Kidney (tissue), 14 donors: ENCODE results near the gene MRPL1. TPM values are rescaled to one million over a fixed set of nuclear protein-coding genes. Genes with fewer than 3 reads are reported as not detected.
A peak's percentile ranks its signal among the peaks of the same experiment; 100 is the strongest.
"Not testable (repeated sequence)": the region's sequence is repeated elsewhere in the genome, so short reads cannot be mapped to it uniquely, and the experiment has no call there.

Experiments
- DNase-seq, 5 donors: peaks; one replicate each; pipeline ENCODE4 v3.0.0-alpha.2; 2013 to 2020
- FAIRE-seq: peaks from 2 replicates; lab custom pipeline; 2012; peaks lifted over from hg19 to GRCh38; lab: Jason Lieb, UNC
- H3K27ac ChIP-seq, 2 donors: one replicate each; pipeline ENCODE4 v1.7.0; 2013; ENCODE audit warnings: low read depth in 2 of 2, low read length in 2 of 2, inconsistent platforms in 1 of 2
- H3K27me3 ChIP-seq: one replicate; pipeline ENCODE4 v1.7.1; 2013; ENCODE audit warnings: low read length, inconsistent platforms; ENCODE audit not compliant: control insufficient read depth, insufficient read depth
- H3K36me3 ChIP-seq, 3 donors: one replicate each; pipeline versions ENCODE4 v1.7.0 to v1.7.1; 2013; ENCODE audit warnings: low read length in 3 of 3, control low read depth in 1 of 3, inconsistent platforms in 1 of 3; ENCODE audit not compliant: insufficient read depth in 3 of 3, control insufficient read depth in 2 of 3
- H3K4me1 ChIP-seq, 3 donors: one replicate each; pipeline versions ENCODE4 v1.7.0 to v1.7.1; 2013; ENCODE audit warnings: low read length in 3 of 3, inconsistent platforms in 1 of 3, low read depth in 1 of 3; ENCODE audit not compliant: control insufficient read depth in 2 of 3, insufficient read depth in 2 of 3
- H3K4me3 ChIP-seq, 3 donors: one replicate each; pipeline versions ENCODE4 v1.7.0 to v1.8.1; 2013; ENCODE audit warnings: low read length in 3 of 3, control low read depth in 1 of 3, inconsistent platforms in 1 of 3
- H3K9ac ChIP-seq, 3 donors: one replicate each; pipeline versions ENCODE4 v1.7.0 to v1.7.1; 2013; ENCODE audit warnings: low read length in 3 of 3, control low read depth in 1 of 3, inconsistent platforms in 1 of 3
- H3K9me3 ChIP-seq, 3 donors: one replicate each; pipeline versions ENCODE4 v1.7.0 to v1.7.1; 2013; ENCODE audit warnings: low read length in 3 of 3, control low read depth in 1 of 3, inconsistent platforms in 1 of 3; ENCODE audit not compliant: control insufficient read depth in 2 of 3, insufficient read depth in 1 of 3
- CTCF ChIP-seq: IDR thresholded peaks from 3 replicates; pipeline ENCODE4 v1.5.1; 2012; ENCODE audit warnings: mild to moderate bottlenecking, moderate library complexity, borderline replicate concordance; ENCODE audit not compliant: insufficient read depth; ENCODE audit errors: extremely low read depth
- intact Hi-C: fragments of 100-400 bp; cut with DNase I; formaldehyde crosslinking; loops from one replicate; pipeline ENCODE4 v1.11.1; 2022
- polyA plus RNA-seq: library from polyadenylated mRNA; stranded (reverse); fragments of 350-450 nt; fragmentation: Illumina TruSeq; extraction: RNeasy Lipid Tissue Mini Kit (QIAGEN cat#74804); gene quantifications from one replicate; pipeline ENCODE4 v1.2.3, GENCODE V29; 2014; ENCODE audit warnings: low read depth, low replicate concordance; ENCODE audit not compliant: insufficient read depth
- total RNA-seq: library from RNA; stranded (reverse); fragmentation: NEBNext Ultra II Directional; extraction: Animal tissue kit (Norgen Biotek cat#: 25700); gene quantifications from one replicate; pipeline ENCODE4 v1.2.1, GENCODE V29; 2021
- donor health status: control.
- donor health status: control.
- donor health status: control.
- donor health status: control.
- donor health status: control.
- donor health status: DM: yes; HTN: yes; CAD: no.
- donor health status: Normal renal cell carcinoma (clear cell type).

MRPL1 gene
- total and polyA plus RNA-seq, 2 donors from 2014 or later, result 29.8 to 61.0 TPM

DNA sequence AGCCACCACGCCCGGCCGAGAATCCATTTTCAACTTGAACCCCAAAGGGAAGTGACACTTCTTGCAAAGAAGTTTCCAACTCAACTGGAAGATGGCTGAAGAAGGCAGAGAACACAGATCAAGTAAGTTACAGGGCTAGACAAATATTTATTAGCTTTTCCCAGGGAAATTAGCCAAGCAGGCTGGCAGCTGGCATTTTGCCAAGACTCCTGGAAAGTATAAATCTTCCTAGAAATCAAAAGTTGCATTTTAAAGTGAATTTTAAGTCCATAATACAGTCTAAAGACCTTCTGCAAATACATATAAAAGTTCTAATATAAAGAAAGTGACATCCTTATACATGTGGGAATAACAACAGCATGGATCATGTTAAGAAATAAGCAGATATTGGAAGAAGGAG is 3.4 kb upstream of the MRPL1 start:
- Histone ChIP-seq H3K4me1 (peaks cover 0 to 3% (median 0%) of the 10 kb centered on the region in 3 donors), H3K36me3 (no peaks in the 10 kb centered on the region), H3K9ac (no peak overlapping the region), H3K4me3 (no peak overlapping the region), H3K27me3 (no peaks in the 10 kb centered on the region), H3K27ac (no peak overlapping the region), H3K9me3 (no peaks in the 10 kb centered on the region)
- FAIRE-seq, result no peak
- TF ChIP-seq CTCF, result no peak
- intact Hi-C loops, result no loop called here
- peak in 1 of 5 donors; percentile 15 for DNase-seq

DNA sequence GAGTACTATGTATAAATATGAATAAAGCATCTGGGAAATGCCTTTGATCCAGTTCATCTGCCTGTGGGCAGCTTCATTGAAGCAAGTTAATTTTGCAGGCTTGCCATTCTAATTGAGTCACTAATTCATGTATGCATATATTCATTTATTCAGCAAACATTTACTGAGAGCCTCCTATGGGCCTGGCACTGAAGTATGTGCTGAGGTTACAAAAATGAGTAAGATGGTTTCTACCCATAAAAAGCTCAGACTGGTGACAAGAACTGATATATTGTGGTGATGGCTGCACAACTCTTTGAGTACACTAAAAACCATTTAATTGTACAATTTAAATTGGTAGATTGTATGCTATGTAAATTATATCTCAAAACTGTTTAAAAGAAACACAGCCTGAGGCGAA is 1.1 kb upstream of the MRPL1 start:
- Histone ChIP-seq H3K4me3 (peak overlapping the region; percentile 91 to 98 (median 98)), H3K27me3 (no peaks in the 10 kb centered on the region), H3K4me1 (peaks cover 0 to 3% (median 0%) of the 10 kb centered on the region in 3 donors), H3K36me3 (no peaks in the 10 kb centered on the region), H3K9me3 (no peaks in the 10 kb centered on the region), H3K27ac (peak overlapping the region; percentile 94 to 95), H3K9ac (peak overlapping the region in 2 of 3 donors; percentile 91 to 97)
- FAIRE-seq, result no peak
- no peak for TF ChIP-seq CTCF
- DNase-seq, result peak in 1 of 5 donors; percentile 44
- intact Hi-C loops, result no loop called here

DNA sequence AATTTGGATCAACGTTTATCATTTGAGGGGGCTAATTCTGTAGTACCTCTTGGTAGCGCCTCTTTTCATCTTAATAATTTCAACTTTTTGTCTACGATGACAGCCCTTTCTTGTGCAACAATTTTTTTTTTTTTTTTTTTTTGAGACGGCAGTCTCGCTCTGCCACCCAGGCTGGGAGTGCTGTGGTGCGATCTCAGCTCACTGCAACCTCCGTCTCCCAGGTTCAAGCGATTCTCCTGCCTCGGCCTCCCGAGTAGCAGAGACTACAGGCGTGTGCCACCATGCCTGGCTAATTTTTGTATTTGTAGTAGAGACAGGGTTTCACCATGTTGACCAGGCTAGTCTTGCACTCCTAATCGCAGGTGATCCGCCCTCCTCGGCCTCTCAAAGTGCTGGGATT is 711 bp downstream of the MRPL1 start:
- H3K27ac ChIP-seq, result peak overlapping the region in 1 of 2 donors; percentile 94
- FAIRE-seq, H3K27me3 ChIP-seq: not testable (repeated sequence)

GRCh38 chr4:77865259-77865658 is 2.6 kb downstream of the MRPL1 start:
- Histone ChIP-seq H3K27ac (no peak overlapping the region), H3K9ac (no peak overlapping the region), H3K4me1 (peaks cover 0 to 3% (median 0%) of the 10 kb centered on the region in 3 donors), H3K9me3 (no peaks in the 10 kb centered on the region), H3K27me3 (no peaks in the 10 kb centered on the region), H3K4me3 (no peak overlapping the region), H3K36me3 (no peaks in the 10 kb centered on the region)
- intact Hi-C loops, result no loop called here
- DNase-seq (no peak), FAIRE-seq (no peak)
- TF ChIP-seq CTCF, result no peak

More for the DNA sequence above, 711 bp downstream of the MRPL1 start:
- Histone ChIP-seq H3K4me3 (peak overlapping the region; percentile 91 to 98 (median 98)), H3K9ac (peak overlapping the region; percentile 91 to 97 (median 96))
- H3K9me3 ChIP-seq, H3K36me3 ChIP-seq, H3K4me1 ChIP-seq, intact Hi-C loops: not testable (repeated sequence)
- peak in 2 of 5 donors; percentile 16 to 38 for DNase-seq
